ENCODE results near the gene PITRM1.

Gene PITRM1

GRCh38 chr10:3136763-3137611 lies 35.6 kb downstream of the PITRM1 start:
- peak; percentile 76 for DNase-seq

- peak; percentile 77 for DNase-seq
Observed at GRCh38 chr10:3136336-3136735, 36.2 kb downstream of the PITRM1 start.

GRCh38 chr10:3135006-3135405 lies 37.6 kb downstream of the PITRM1 start:
- DNase-seq, result no peak

- DNase-seq, result no peak
Observed at GRCh38 chr10:3133948-3134347, 38.6 kb downstream of the PITRM1 start.

- no peak for DNase-seq
Observed at GRCh38 chr10:3132036-3133025, 40.3 kb downstream of the PITRM1 start.

GRCh38 chr10:3131098-3131497 lies 41.5 kb downstream of the PITRM1 start:
- DNase-seq, result no peak

- DNase-seq, result no peak
Observed at GRCh38 chr10:3129581-3130340, 42.8 kb downstream of the PITRM1 start.

GRCh38 chr10:3128379-3129130 lies 44.0 kb downstream of the PITRM1 start:
- DNase-seq, result no peak

- DNase-seq, result no peak
Observed at GRCh38 chr10:3127921-3128320, 44.7 kb downstream of the PITRM1 start.

- no peak for DNase-seq
Observed at GRCh38 chr10:3126741-3127346, 45.7 kb downstream of the PITRM1 start.

GRCh38 chr10:3126249-3126648 lies 46.3 kb downstream of the PITRM1 start:
- DNase-seq, result no peak

- DNase-seq, result no peak
Observed at GRCh38 chr10:3125527-3126170, 46.9 kb downstream of the PITRM1 start.

GRCh38 chr10:3124412-3125175 lies 48.0 kb downstream of the PITRM1 start:
- no peak for DNase-seq

- DNase-seq, result no peak
Observed at GRCh38 chr10:3123571-3124411, 48.8 kb downstream of the PITRM1 start.

- DNase-seq, result no peak
Observed at GRCh38 chr10:3122486-3123205, 49.9 kb downstream of the PITRM1 start.

- DNase-seq, result no peak
Observed at GRCh38 chr10:3122034-3122433, 50.5 kb downstream of the PITRM1 start.

- no peak for DNase-seq
Observed at GRCh38 chr10:3119796-3120459, 52.7 kb downstream of the PITRM1 start.

- DNase-seq, result no peak
Observed at GRCh38 chr10:3118641-3119091, 53.9 kb downstream of the PITRM1 start.
